Activated T-helper 1 cell treated with anti-CD3 and anti-CD28 coated beads, Interleukin-2, amount 50 U/mL, for 16 hours (primary cell): ENCODE measurements around the gene WDR7.

Experiments
- DNase-seq, 2 donors: peaks; one replicate each; pipeline ENCODE4 v3.0.0-alpha.2; 2020; ENCODE audit warnings: low read depth in 1 of 2, low spot score in 1 of 2

Gene WDR7

DNA sequence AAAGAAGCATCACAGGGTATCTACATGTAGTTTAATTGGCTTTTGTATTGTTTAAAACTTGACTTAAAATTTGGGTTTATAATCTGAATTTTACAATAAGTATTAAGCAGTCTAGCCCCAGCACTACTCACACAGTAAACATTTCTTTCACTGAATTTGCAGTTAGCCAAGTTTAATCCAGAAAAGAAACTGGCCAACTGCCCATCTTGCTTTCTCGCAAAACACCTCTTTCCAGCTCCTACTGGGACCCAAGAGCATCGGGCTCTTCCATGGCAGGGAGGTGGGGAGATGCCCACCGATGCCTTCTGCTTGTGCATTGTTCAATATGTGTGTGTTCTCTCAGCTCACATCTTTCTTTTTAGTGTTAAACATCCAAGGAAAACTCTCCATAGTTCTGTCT is 283.0 kb downstream of the WDR7 start:
- no peak for DNase-seq

DNA sequence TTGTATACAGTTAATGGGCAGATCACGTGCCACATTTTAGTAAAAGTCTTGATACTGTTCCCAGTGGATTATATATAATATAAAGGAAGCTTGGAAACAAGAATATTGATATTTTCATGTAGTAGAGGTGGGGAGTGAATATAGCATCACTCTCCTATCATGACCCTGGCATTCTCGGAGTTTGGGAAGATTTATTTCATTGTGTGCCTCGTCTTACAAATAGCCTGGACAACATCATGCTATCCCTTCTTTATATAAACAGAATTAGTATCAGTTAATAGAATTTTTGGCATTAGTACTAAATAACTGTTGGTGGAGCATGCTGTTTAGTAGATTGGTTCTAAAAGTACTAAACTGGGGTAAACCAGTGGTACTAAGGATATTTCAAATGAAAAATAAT is 283.7 kb downstream of the WDR7 start:
- no peak for DNase-seq

DNA sequence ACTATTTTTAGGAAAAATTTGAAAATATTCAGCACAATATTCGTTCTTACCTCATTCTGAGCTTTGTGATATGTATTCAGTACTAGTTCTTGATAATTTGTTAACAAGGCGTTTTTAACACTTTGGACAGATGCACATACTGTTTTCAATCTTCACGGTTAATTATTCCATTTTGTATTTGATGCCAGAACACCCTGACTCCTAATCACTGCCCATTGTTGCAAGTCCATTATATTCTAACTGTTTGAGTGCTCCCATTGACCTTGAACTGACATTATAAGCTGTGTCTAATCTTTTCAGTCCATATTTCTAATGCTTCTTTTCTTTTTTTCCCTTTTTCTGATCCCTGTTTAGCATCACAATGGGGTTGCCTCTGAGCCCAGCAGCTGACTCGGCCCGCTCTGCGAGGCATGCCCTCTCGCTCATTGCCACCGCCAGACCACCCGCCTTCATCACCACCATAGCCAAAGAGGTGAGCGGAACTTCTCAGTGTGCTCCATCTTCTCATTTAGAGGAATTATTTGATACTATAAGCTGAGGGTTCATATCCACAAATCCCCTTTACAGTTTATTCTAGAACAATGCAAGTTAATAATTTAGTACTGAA is 284.4 kb downstream of the WDR7 start:
- no peak for DNase-seq

DNA sequence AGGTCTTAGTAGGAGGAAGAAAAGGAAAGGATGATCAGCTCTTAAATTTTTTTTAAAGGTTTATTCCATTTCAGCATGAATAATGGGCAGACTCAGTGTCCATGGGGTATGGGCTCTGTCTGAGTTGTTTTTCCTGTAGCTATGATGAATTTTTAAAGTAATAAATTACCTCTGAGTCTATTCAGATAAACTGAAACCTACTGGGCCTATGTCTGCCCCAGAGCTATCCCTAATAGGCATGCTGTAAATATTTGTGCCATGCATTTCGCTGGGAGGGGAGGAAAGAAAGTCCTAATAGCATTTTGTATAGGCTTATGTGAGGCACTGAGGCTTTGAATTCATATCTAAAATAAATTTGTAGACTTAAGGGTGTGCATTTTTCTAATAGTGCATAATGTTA is 285.3 kb downstream of the WDR7 start:
- DNase-seq: no peak

DNA sequence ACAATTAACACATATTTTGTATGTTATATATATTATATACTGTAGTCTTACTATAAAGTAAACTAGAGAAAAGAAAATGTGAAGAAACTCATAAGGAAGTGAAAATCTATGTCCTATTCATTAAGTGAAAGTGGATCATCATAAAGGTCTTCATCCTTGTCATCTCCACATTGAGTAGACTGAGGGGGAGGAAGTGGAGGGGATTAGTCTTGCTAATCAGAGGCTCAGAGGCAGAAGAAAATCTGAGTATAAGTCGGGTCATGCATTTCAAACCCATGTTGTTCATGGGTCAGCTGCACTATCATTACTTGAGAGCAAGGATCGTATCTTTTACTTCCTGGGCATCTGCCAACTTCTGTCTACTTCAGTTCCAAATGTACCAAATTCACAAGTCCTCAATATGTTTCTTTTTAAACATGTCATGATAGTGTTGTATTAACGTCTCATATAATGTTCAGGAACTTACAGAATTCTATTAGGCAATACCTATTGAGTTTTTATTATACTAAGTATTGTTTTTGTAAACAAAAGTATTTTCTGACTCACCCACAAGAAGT is 286.8 kb downstream of the WDR7 start:
- no peak for DNase-seq

DNA sequence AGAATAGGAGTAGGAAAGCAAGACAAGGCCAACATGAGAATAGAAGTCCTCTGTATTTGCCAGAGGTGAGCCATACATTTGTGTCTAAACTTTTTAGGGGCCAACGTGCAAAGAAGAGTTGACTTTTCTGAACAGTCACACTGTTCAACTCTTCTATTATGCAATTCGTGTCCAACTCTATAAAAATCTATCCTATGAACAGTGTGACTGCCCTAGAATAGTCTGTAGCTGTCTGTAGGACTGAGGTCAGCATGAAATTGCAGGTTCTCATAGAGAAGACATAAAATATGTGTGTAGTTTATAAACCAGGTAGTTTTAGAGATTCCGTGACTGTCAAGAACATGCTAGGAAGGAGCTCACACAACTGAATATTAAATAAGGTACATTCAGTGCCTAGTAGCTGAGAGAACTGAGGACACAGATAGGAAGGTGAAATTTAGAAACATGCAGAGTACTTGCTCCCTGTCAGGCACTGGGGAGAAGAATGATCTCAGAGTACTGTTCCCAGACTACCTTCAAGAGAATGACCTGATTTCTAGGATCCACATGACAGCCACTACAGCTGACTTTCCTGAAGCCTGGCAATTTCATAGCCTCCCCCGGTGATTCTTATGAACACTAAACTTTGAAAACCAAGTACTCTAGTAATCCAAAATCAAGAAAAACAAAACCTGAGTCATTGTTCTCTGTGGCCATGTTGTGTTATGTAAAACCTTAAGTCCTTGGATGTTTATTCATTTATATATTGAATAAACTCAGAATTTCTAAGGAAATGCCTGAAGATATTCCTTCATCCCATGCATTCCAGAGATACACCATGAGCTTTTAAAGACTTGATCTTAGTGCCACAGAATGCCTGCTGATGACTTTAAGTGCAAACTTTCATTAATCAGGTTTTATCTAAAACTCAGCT is 294.3 kb downstream of the WDR7 start:
- no peak for DNase-seq

DNA sequence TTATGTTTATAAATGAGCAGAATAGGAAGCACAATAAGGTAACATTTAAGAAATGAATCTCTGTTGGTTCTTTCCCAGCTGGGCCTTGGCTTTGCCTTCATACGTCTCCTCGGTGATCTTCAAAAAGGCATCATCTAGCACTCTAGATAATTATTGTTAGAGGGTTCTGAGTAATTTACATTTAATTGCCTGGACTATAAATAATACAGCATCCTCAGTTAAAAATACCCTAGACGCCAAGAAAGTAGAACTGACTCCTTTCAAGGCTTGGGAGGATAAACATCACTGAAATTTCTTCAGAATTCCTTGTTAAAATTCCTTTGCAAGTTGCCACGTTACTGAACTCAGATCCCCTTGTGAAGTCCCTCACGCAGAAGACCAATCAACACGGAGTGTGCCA is 296.1 kb downstream of the WDR7 start:
- no peak for DNase-seq

DNA sequence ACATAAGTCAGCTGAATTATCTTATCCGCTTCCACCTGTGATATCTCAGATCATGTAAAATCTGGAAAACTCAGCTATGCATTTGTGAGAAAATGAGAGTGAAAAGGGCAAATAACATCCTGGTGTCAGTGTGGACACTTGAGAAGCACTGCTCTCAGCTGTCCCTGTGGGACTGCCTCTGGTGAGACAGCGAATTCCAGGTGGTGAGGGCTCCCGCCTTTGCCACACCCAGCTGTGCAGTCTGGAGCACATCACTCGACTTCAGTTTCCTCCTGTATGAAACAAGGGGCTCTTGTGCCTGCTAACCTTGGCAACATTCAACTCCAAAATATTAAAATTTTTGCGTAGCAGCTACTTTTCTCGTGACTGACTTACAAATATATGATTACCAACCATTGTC is 300.9 kb downstream of the WDR7 start:
- DNase-seq: no peak

DNA sequence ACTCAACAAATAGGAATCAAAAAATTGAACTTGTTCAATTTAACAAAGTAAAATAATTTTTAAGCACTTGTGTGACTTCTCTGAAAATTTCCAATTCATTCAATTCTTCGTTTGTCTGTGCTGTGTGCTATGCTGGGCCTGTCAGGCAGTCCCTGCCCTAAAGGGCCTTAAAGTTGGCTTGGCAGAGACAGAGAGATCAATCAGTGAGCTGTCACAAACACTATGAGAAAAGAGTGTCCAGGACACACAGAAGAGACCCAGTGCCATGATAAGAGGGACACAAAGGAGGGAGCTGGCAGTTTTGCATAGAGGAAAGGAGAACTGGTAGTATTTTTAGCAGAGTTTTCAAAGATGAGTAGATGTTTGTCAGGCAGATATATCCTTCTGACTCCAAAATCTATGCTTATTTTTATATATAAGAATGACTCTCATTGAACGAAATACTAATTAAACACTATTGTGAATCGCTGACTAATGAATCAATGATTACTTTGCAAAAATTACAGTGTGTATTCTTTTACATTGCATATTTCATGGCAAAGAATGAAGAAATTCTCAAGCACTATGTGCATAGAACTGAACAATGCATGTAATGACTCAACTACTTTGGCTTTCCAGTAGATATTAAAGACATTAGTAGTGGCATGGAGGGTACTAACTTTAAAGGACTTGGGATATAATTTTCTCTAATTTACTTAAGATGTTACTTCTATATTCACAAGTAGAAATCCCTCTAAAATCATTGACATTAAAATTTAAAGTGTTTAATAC is 302.5 kb downstream of the WDR7 start:
- no peak for DNase-seq

DNA sequence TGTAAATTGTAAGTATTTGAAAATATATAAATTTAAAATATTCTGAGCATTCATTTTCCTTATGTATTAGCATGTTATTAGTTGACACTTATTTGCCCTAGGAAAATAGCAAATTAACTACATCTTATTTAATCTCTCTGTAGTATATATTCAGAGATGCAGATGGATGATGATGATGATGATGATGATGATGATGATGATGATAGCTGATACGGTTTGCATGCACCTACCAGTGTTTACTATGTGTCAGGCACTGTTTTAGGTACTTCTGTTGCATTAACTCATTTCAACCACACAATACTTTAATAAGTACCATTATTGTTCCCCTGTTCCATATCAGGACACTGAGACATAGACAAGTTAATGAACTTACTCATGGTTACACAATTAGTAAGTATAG is 304.3 kb downstream of the WDR7 start:
- no peak for DNase-seq

DNA sequence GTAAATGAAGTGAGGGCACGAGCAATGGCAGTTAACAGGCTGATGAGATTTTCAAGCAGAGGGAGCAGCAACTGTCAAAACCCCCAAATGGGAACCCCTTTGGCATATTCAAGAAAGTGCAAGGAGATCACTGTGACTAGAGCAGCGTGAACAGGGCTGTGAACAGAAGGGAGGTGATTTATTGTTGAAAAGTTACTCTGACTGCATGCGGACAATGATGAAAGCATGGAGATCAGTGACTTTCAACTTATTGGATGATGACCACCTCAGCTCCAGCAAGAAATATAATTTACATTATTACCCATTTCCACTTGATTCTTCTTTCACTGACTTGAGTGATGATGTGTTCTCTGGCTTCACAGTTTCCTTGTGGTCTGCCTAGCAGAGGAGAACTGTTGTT is 308.0 kb downstream of the WDR7 start:
- DNase-seq: no peak

DNA sequence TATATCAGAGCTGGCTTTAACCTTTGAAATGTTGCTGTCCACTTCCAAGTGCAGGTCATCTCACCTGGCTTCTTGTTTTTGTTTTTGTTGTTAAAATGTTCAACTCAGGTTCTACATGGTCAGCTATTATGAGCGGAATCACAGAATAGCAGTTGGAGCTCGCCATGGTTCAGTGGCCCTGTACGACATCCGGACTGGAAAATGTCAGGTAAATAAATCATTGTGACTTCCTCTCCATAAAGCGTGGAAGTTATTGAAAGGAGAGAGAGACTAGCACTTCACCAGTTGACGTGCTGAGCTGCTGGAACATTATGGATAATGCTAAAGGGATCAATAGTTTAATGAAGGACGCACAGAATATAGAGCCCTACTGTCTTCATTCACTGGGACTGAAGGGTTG is 311.2 kb downstream of the WDR7 start:
- DNase-seq: no peak

DNA sequence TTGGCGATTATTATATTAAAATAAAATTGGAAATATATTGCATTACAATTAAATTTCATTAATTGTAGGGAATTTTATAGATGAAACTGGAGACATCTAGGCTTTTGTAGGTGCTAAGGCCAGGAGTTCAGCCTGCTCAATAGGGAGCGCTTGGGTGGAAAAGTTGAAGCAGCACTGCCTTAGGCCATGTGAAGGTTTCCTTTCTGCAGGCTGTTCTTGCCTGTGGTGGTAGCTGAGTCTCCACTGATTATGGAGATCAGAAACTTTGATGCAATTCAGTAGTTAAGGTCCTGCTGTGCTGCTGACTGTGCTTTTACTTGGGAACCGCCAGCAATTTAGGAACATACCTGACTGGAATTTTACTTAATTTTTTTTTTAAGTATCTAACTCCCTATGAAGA is 315.9 kb downstream of the WDR7 start:
- no peak for DNase-seq

DNA sequence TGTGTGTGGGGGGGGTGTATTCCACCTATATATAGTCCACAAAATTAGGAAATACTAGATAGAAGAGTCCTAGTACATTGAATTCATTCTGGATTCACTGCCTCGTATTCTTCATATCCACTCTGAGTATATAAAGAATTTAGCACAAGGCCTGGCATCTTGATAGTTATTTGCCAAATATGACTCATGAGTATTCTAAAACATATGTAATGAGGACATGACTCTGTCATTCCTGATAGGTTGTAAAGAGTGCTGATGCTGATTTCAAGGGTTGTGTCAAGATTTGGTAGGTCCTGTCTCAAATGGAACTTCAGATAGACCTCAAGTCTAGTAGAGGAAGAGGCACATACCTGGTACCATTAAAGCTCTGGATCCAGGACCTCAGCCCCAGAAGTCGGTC is 322.3 kb downstream of the WDR7 start:
- DNase-seq: no peak

DNA sequence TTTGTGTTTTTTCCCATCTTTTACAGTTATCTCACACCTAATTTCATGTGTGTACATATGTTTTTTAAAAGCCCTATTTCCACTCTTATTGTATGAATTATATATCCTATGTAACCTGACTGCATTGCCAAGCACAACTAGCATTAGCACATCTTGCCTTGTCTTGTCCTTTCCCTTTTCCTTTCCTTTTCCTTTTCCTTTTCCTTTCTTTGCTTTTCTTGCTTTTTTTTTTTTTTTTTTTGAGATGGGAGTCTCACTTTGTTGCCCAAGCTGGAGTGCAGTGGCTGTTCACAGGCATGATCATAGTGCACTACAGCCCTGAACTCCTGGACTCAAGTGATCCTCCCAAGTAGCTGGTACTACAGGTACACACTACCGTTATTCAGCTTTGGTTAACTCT is 323.0 kb downstream of the WDR7 start:
- DNase-seq: no peak

DNA sequence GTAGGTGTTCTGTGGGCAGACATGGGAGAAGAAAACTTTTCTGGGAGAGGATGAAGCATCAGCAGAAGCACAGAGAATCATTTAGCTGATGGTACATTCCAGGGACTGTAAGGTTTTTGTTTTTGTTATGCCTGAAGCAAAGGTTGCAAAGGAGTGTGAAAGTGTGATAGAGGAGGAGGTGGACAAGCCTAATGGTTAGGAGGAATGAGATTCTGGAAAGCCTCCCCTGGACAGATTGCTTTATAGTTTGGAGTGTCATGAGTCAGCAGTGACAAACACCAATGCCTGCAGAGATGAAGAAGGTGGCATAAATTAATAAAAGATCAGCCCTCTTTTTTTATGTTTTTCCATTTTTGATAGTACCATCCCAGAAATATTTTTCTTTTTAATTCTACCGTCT is 324.1 kb downstream of the WDR7 start:
- no peak for DNase-seq

DNA sequence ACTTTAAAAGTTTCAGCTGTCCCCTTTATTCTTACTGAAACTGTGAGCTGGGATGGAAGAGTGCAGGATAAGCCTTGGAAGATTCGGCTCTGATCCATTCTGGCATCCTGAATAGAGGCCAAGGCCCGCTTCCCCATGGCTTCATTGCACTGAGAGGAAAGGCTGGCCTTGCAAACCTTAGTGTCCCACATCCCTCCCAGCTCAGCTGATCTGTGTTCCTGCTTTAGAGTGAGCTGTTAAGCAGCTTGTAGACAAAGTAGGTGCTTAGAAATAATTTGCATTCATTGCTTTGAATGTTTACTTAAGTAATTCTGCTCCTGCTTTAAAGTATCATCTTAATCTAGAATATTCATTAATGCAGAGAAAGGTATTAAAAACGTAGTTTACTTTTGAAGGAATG is 326.1 kb downstream of the WDR7 start:
- DNase-seq: no peak

DNA sequence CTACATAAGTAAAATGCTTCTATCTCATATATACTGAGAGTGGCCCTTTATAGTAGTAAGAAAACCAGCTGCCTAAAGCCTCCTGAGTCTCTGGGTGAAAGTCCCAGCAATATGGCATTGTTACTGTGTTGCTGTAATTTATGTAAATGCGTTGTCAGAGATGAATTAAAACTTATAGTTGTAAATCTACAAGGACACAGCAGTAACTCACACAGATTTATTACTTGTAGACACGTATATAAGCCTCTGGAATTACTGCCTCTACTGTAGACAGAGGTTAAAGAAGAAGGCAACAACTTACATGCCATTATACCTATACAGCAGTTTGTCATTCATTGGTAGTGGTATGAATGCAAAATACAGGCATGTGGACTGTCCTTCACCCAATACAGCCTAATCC is 326.6 kb downstream of the WDR7 start:
- DNase-seq: no peak

DNA sequence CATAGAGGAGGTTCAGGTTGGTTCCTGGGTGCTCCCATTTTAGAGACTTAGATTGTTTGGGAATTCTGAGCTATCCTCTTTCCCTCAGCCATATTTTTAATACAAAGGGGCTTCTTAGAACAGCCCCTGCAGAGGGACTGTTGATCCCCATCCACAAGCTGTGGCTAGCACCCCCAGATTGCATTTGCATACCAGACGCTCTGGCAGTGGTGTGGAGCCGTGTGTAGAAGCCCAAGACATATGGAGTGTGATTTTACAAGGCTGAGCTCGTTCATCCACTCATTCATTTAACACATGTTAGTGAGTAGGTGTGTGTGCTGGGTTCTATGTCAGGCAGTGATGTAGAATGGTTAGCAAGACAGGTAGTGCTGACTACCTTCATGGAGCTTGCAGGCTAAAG is 329.0 kb downstream of the WDR7 start:
- DNase-seq: no peak

DNA sequence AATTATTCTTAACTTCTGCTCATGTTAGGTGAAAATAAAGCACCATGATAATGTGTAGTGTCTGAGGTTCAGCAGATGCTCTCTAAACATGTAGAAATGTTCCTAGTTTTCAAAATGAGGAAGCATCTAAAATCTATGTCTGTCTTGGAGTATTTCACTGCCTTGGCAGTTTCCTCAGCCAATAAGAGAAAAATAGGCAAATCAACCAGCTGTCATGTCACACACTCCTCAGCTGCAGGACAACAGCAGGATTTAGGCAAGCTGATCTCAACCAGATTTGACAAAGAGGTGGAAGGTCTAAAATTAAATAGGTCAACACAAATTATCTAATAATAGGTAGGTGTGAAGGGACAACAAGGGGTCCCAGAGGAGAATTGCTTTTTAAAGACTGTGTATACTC is 331.6 kb downstream of the WDR7 start:
- DNase-seq: no peak

DNA sequence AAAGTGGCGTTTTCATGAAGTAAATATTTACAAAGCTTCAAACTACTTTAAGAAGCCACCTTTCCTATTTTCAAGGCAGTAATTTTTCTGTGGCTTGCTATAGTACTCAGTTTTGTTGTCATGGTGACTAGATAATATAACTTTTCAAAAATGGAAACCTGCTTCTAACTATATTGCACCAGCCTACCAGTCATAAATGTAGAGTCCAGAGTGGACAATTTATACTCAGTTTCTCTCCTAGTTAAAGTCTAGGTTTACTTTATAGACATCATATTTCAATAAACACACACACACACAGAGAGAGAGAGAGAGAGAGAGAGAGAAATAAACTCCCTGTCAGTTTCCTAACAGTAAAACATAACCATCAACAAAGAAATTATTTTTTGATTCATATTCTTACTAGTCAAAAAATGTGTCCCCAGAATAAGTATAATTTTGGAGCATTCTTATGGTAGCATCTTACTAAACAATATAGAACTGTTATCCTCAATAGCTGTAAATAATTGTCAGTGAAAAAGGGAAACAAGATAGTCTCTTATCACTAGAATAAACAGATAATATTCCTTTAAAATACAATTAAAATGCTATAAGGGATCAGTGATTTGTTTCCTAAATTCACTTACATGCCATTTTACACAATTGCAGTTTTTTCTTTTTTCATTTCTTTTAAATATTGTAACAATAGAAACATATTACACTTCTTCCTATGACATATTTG is 332.3 kb downstream of the WDR7 start:
- no peak for DNase-seq
